ENCODE results near the gene LAPTM5.

DNA sequence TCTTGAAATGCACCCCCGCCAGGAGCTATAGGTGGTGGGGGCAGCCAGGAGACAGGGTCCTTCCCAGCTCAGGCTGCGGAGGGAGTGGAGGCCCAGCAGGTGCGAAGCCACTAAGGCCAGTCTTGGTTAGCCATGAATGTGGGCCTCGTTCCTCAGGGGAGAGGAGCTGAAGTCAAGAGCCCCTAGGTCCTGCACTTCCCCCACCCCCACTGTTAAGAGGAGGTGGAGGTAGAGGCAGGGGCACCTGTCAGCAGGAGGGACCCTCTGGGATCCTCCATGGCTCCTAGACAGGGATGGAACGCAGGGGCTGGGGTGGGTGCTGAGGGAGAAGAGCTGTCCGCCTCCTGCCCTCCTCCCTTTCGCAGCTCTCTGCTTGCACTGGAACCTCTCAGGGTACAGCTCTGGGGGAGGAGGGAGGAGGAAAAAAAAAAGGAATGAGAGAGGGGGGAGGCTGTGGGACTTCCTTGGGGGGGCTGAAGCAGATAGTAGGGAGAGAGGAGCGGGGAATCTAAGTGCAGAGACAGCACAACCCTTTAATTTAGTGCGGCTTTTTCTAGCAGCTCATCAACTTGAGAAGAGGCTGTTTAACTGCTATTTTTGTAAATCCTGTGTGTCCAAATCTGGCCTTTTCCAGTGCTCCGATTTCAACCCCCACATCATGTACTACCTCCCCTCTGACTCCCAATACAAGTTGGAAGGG lies 71.2 kb downstream of the LAPTM5 start:
- no peak for TF ChIP-seq CTCF (IDR thresholded peaks at IDR 0.05)
- peak in 1 of 2 donors; percentile 23 for TF ChIP-seq POLR2A (IDR thresholded peaks at IDR 0.05)

Data from vagina (tissue), 2 donors.